HepG2 (cell line): ENCODE results near the gene ZNF211. TPM values are rescaled to one million over a fixed set of nuclear protein-coding genes. Genes with fewer than 3 reads are reported as not detected.
A peak's percentile ranks its signal among the peaks of the same experiment; 100 is the strongest.

Experiments
- AKAP8 ChIP-seq: sonication (generic); formaldehyde crosslinking; IDR thresholded peaks from 2 replicates; pipeline ENCODE4 v1.5.1; 2020; ENCODE audit warnings: mild to moderate bottlenecking, missing genetic modification reagents
- CEBPG ChIP-seq: IDR thresholded peaks from 2 replicates; pipeline ENCODE4 v1.6.1; 2016
- HNF4G ChIP-seq, 2 experiments: sonication (generic) in 1 of 2; formaldehyde crosslinking in 1 of 2; IDR thresholded peaks; 2 replicates each; pipeline versions ENCODE4 v1.4.0 to v1.6.1; 2011 to 2020; ENCODE audit warnings: borderline replicate concordance in 2 of 2, low read depth in 2 of 2, mild to moderate bottlenecking in 2 of 2, low read length in 1 of 2, missing genetic modification reagents in 1 of 2, moderate library complexity in 1 of 2
- KAT7 ChIP-seq: IDR thresholded peaks from 2 replicates; pipeline ENCODE4 v1.6.1; 2018; ENCODE audit warnings: borderline replicate concordance, missing compliant biosample characterization
- MTA1 ChIP-seq: sonication (generic); formaldehyde crosslinking; IDR thresholded peaks from 2 replicates; pipeline ENCODE4 v1.4.0; 2020; ENCODE audit warnings: missing genetic modification reagents, mild to moderate bottlenecking, borderline replicate concordance
- MYNN ChIP-seq: sonication (generic); formaldehyde crosslinking; IDR thresholded peaks from 2 replicates; pipeline ENCODE4 v1.4.0; 2020; ENCODE audit warnings: mild to moderate bottlenecking, low read depth, missing genetic modification reagents
- PHF8 ChIP-seq: sonication (generic); formaldehyde crosslinking; IDR thresholded peaks from 2 replicates; pipeline ENCODE4 v1.5.0; 2020; ENCODE audit warnings: missing genetic modification reagents
- SYNCRIP ChIP-seq: fragments of 200-400 bp; formaldehyde crosslinking; IDR thresholded peaks from 2 replicates; pipeline ENCODE4 v1.6.1; 2018; ENCODE audit warnings: mild to moderate bottlenecking, low read depth, low read length; ENCODE audit not compliant: insufficient read depth
- TAF15 ChIP-seq: fragments of 200-400 bp; formaldehyde crosslinking; IDR thresholded peaks from one replicate; pipeline ENCODE4 v1.6.1; 2018; ENCODE audit warnings: mild to moderate bottlenecking, low read depth, low read length; ENCODE audit not compliant: poor library complexity, severe bottlenecking
- TBX3 ChIP-seq: fragments of 450-650 bp; IDR thresholded peaks from 2 replicates; pipeline ENCODE4 v1.6.1; 2017; ENCODE audit warnings: antibody characterized with exemption, mild to moderate bottlenecking, inconsistent platforms, borderline replicate concordance
- ZNF720 ChIP-seq: sonication (generic); formaldehyde crosslinking; IDR thresholded peaks from 2 replicates; pipeline ENCODE4 v1.4.0; 2020; ENCODE audit warnings: missing genetic modification reagents
- polyA plus RNA-seq, 8 experiments: library from polyadenylated mRNA; depleted of rRNA in 3 of 8; stranded (reverse) in 7 of 8; unstranded in 1 of 8; fragments of >200 nt; fragmentation: Illumina TruSeq in 4 of 8; extraction: Trizol in 4 of 8; gene quantifications; 2 replicates each; pipeline versions ENCODE4 v1.2.1 to v1.2.3, GENCODE V29; 2011 to 2016; ENCODE audit warnings: low read depth in 4 of 8, missing spikeins in 1 of 8, mixed read lengths in 1 of 8; ENCODE audit not compliant: insufficient read depth in 1 of 8
- total RNA-seq, 5 experiments: library from RNA; depleted of rRNA; stranded (reverse); fragments of >200 nt; fragmentation: Illumina TruSeq; extraction: Trizol; gene quantifications; 2 replicates each; pipeline ENCODE4 v1.2.3, GENCODE V29; 2016; ENCODE audit warnings: low read depth in 1 of 5
- TF ChIP-seq, protein P1 (sequence below): sonication (generic); formaldehyde crosslinking; conservative IDR thresholded peaks from 2 replicates; pipeline ENCODE4 v1.4.0; 2020; ENCODE audit warnings: missing genetic modification reagents
- TF ChIP-seq, protein P2 (sequence below): sonication (generic); formaldehyde crosslinking; IDR thresholded peaks from 2 replicates; pipeline ENCODE4 v1.8.1; 2022; ENCODE audit warnings: low read depth, mild to moderate bottlenecking, missing genetic modification reagents
- TF ChIP-seq, protein P3 (sequence below): sonication (generic); formaldehyde crosslinking; IDR thresholded peaks from 2 replicates; pipeline ENCODE4 v1.4.0; 2020; ENCODE audit warnings: missing genetic modification reagents
- TF ChIP-seq, protein P4 (sequence below): sonication (generic); formaldehyde crosslinking; conservative IDR thresholded peaks from 2 replicates; pipeline ENCODE4 v1.8.0; 2022; ENCODE audit warnings: mild to moderate bottlenecking, moderate library complexity, missing genetic modification reagents

Gene ZNF211
- total and polyA plus RNA-seq, 2 of the 13 experiments (the other 11 are each of a cell fraction or from before 2014, with no cell fraction given): 9.9 to 11.2 TPM

DNA sequence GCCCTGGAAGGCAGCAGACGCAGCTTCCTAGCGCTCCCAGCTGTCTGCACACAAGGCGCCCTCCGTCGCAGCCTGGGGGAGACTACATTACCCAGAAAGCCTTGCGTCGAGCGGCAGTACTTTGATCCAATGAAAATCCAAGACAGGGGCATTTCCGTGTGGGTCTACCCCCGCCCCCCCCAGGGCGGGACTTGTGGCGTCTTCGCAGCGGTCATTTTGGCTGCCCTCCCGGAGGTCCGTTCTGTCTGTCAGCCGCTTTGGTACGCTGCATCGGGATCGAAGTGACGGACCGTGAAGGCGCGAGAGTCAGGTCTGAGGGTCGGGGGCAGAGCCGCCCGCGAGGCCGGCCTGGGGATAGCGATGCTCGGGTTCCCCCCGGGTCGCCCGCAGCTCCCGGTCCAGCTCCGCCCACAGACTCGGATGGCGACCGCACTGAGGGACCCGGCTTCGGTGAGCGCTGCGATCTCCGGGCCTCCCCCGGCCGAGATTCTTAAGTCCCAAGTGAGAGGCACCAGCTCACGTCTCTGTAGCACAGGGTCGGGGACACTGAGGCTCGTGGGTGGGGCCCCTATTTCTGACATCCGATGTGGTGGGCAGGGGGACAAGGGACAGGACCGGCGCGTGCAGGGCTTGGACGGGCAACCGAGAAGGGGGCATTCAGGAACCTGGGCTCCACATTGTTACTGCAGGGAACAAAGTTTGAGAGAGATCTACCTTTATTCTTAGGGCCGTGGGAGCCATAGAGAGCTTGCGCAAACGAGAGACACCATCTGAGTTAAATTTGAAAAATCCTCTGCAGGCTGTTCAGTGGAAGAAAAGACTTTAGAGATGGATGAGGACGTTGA is at the start of gene ZNF211 (continued):
- TF ChIP-seq, protein P1, sequence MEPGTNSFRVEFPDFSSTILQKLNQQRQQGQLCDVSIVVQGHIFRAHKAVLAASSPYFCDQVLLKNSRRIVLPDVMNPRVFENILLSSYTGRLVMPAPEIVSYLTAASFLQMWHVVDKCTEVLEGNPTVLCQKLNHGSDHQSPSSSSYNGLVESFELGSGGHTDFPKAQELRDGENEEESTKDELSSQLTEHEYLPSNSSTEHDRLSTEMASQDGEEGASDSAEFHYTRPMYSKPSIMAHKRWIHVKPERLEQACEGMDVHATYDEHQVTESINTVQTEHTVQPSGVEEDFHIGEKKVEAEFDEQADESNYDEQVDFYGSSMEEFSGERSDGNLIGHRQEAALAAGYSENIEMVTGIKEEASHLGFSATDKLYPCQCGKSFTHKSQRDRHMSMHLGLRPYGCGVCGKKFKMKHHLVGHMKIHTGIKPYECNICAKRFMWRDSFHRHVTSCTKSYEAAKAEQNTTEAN: no peak
- TF ChIP-seq MYNN (CRISPR knock-in tag) (0 out of 2 replicates have a peak, but pooled peaks have one; percentile 45), AKAP8 (CRISPR knock-in tag) (peak; percentile 64; the same call in 1 of the 2 replicates), SYNCRIP (no peak), PHF8 (CRISPR knock-in tag) (peak; percentile 90), TAF15 (no peak), CEBPG (CRISPR knock-in tag) (no peak), TBX3 (no peak), MTA1 (CRISPR knock-in tag) (0 out of 2 replicates have a peak, but pooled peaks have one; percentile 43), KAT7 (CRISPR knock-in tag) (peak; percentile 86; the same call in 1 of the 2 replicates), HNF4G (IDR thresholded peaks at IDR 0.05; ENCODE audit: borderline replicate concordance, low read depth, low read length) (no peak), HNF4G (CRISPR knock-in tag; IDR thresholded peaks at IDR 0.05; ENCODE audit: borderline replicate concordance, low read depth) (no peak), ZNF720 (no peak)
- TF ChIP-seq, protein P2, sequence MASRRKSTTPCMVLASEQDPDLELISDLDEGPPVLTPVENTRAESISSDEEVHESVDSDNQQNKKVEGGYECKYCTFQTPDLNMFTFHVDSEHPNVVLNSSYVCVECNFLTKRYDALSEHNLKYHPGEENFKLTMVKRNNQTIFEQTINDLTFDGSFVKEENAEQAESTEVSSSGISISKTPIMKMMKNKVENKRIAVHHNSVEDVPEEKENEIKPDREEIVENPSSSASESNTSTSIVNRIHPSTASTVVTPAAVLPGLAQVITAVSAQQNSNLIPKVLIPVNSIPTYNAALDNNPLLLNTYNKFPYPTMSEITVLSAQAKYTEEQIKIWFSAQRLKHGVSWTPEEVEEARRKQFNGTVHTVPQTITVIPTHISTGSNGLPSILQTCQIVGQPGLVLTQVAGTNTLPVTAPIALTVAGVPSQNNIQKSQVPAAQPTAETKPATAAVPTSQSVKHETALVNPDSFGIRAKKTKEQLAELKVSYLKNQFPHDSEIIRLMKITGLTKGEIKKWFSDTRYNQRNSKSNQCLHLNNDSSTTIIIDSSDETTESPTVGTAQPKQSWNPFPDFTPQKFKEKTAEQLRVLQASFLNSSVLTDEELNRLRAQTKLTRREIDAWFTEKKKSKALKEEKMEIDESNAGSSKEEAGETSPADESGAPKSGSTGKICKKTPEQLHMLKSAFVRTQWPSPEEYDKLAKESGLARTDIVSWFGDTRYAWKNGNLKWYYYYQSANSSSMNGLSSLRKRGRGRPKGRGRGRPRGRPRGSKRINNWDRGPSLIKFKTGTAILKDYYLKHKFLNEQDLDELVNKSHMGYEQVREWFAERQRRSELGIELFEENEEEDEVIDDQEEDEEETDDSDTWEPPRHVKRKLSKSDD (CRISPR knock-in tag): no peak
- TF ChIP-seq, protein P3, sequence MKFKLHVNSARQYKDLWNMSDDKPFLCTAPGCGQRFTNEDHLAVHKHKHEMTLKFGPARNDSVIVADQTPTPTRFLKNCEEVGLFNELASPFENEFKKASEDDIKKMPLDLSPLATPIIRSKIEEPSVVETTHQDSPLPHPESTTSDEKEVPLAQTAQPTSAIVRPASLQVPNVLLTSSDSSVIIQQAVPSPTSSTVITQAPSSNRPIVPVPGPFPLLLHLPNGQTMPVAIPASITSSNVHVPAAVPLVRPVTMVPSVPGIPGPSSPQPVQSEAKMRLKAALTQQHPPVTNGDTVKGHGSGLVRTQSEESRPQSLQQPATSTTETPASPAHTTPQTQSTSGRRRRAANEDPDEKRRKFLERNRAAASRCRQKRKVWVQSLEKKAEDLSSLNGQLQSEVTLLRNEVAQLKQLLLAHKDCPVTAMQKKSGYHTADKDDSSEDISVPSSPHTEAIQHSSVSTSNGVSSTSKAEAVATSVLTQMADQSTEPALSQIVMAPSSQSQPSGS: 0 out of 2 replicates have a peak, but pooled peaks have one; percentile 25
- TF ChIP-seq, protein P4, sequence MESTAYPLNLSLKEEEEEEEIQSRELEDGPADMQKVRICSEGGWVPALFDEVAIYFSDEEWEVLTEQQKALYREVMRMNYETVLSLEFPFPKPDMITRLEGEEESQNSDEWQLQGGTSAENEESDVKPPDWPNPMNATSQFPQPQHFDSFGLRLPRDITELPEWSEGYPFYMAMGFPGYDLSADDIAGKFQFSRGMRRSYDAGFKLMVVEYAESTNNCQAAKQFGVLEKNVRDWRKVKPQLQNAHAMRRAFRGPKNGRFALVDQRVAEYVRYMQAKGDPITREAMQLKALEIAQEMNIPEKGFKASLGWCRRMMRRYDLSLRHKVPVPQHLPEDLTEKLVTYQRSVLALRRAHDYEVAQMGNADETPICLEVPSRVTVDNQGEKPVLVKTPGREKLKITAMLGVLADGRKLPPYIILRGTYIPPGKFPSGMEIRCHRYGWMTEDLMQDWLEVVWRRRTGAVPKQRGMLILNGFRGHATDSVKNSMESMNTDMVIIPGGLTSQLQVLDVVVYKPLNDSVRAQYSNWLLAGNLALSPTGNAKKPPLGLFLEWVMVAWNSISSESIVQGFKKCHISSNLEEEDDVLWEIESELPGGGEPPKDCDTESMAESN (CRISPR knock-in tag): 0 out of 2 replicates have a peak, but pooled peaks have one; percentile 22
